AG04450 (cell line): ENCODE results near the gene SSBP4. TPM values are rescaled to one million over a fixed set of nuclear protein-coding genes. Genes with fewer than 3 reads are reported as not detected.

Experiments used
- CTCF ChIA-PET: fragments of 300-600, 350-600 bp; formaldehyde crosslinking; extraction: SDS; loops from one replicate; lab custom pipeline; 2022; ENCODE audit warnings: antibody characterized with exemption, inconsistent platforms; lab: Charles Lee
- POLR2A ChIA-PET: fragments of 350-600 bp; formaldehyde crosslinking; extraction: SDS; loops from one replicate; lab custom pipeline; 2021; ENCODE audit warnings: antibody characterized with exemption, inconsistent platforms; lab: Yijun Ruan, JAX
- DNase-seq: peaks from one replicate; pipeline ENCODE4 v3.0.0-alpha.2; 2011; ENCODE audit warnings: low read depth, low spot score
- H3K27ac ChIP-seq: one replicate; pipeline ENCODE4 v1.5.1; 2012; ENCODE audit warnings: low read depth, low read length, control low read depth
- H3K27me3 ChIP-seq: one replicate; pipeline ENCODE4 v1.6.0; 2012; ENCODE audit warnings: low read length; ENCODE audit not compliant: control insufficient read depth, insufficient read depth
- H3K4me3 ChIP-seq: 2 replicates; pipeline ENCODE4 v1.5.1; 2011; ENCODE audit warnings: mild to moderate bottlenecking, low read depth, low read length, control low read depth
- H3K9me3 ChIP-seq: 2 replicates; pipeline ENCODE4 v1.5.1; 2012; ENCODE audit warnings: low read length; ENCODE audit not compliant: control insufficient read depth, insufficient read depth
- CTCF ChIP-seq: IDR thresholded peaks from 2 replicates; pipeline ENCODE4 v1.5.1; 2011; ENCODE audit warnings: low read depth, low read length, control low read depth, inconsistent platforms
- polyA plus RNA-seq: library from polyadenylated mRNA; depleted of rRNA; stranded (reverse); fragments of >200 nt; gene quantifications from 2 replicates; pipeline ENCODE4 v1.2.3, GENCODE V29; 2011

The SSBP4 gene
- polyA plus RNA-seq, 1 experiment = 9.4 TPM

GRCh38 chr19:18433015-18433691 is 14.0 kb downstream of the SSBP4 start:
- Histone ChIP-seq H3K27ac (no peak overlapping the region), H3K27me3 (no peaks in the 10 kb centered on the region), H3K9me3 (peaks cover 13% of the 10 kb centered on the region; the same call in 1 of the 2 replicates), H3K4me3 (peak overlapping the region; percentile 50)
- DNase-seq = no peak
- ChIA-PET CTCF (no interaction called here), POLR2A (no interaction called here)
- TF ChIP-seq CTCF = no peak

DNA sequence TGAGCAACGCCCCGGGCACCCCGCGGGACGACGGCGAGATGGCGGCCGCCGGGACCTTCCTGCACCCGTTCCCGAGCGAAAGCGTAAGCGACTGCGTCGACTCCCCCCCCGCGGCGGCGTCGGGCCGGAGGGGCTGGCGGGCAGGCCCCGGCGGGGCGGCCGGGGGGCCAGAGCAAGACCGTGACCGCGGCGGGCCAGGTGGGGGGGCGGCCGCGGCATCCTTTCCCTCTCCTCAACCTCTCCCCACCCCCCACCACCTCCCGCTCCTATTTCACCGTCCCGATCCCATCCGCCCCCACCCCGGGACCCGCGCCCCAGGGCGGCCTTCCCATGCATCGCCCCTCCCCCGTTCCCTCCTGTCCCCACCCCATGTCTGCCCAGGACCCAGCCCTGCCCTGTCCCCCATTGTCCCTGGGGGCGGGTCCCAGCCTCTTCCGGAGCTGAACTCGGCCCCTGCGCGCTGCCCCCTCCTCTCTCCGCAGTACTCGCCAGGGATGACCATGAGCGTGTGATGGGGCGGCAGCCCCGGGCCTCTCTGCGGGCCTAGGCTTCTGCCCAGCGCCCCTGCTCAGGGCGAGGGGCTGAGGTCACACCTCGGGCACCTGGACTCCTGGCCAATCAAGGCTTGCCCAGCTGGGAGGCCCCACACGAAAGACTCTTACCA is 14.7 kb downstream of the SSBP4 start:
- TF ChIP-seq CTCF = no peak
- peaks cover 13% of the 10 kb centered on the region; the same call in 1 of the 2 replicates for H3K9me3 ChIP-seq
- H3K27me3 ChIP-seq = no peaks in the 10 kb centered on the region
- H3K27ac ChIP-seq = no peak overlapping the region
- no peak for DNase-seq
- H3K4me3 ChIP-seq = peak overlapping the region; percentile 32
- CTCF ChIA-PET = no interaction called here
- POLR2A ChIA-PET = no interaction called here

DNA sequence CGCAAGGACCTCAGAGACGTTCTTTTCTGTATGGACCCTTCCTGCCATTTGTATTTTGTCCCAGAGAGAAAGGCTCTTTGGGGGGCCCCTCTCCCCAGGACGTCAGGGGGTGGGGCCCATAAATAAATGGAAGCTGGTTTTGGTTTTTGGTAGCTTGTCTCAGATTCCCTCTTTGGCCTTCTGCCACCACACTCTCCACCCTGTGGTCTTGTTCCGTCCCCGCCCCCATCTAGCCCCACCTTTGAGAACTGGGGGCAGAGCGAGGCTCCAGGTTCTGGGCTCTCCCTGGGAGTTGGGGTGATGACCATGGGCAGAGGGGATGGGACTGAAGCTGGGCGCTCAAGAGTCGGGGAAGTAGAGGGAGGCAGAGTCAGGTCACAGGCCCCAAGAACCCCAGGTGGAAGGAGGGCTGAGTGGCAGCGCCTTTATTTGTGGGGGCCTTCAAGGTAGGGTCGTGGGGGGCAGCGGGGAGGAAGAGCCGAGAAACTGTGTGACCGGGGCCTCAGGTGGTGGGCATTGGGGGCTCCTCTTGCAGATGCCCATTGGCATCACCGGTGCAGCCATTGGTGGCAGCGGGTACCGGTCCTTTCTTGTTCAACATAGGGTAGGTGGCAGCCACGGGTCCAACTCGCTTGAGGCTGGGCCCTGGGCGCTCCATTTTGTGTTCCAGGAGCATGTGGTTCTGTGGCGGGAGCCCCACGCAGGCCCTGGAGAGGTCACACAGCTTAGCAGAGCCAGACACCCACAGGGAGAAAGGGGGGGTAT is 15.4 kb downstream of the SSBP4 start:
- no peaks in the 10 kb centered on the region for H3K27me3 ChIP-seq
- CTCF ChIA-PET = interaction anchor here (1.2 kb wide), 1 partner anchor 16 kb away, joined by 3 read pairs; no protein-coding TSS in a partner anchor
- peak overlapping the region; percentile 32; the same call in 1 of the 2 replicates for H3K4me3 ChIP-seq
- no peak overlapping the region for H3K27ac ChIP-seq
- POLR2A ChIA-PET = interaction anchor here (0.5 to 1.2 kb wide), 2 partner anchors 18 to 45 kb away, joined by 3 read pairs; no protein-coding TSS in a partner anchor
- TF ChIP-seq CTCF = no peak
- H3K9me3 ChIP-seq = peaks cover 13% of the 10 kb centered on the region; the same call in 1 of the 2 replicates
- no peak for DNase-seq

DNA sequence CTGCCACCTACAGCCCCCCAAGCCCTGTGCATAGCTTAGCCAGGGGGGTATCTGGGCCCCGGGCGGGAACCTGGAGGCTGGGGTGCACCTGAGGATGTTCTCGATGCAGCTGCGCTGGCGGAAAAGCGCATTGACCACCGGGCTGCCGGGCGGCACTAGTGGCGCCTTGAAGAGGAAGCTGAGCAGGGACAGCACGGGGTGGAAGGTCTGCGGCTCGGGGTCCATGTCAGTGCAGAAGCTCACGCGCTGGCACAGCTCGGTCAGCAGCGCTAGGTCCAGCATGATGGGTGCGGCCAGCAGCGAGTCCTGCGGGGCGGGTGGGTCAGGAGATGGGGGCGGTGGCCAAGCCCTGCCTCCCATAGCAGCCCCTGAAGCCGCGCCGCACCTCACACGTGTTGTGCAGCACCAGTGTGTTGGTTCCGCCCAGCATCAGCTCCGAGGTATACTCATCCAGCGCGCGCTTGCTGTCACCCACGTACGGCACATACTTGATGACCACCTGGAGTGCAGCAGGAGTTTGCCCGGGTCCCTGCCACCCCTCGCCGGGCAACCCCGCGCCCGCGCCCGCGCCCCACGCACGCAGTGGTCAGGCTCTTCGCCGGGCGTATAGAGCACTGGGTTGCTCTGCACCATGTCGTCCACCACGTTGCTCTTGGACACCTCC is 16.1 kb downstream of the SSBP4 start:
- DNase-seq = no peak
- ChIA-PET CTCF (interaction anchor here (0.9 to 1.2 kb wide), 2 partner anchors 16 to 17 kb away, joined by 3 read pairs; no protein-coding TSS in a partner anchor), POLR2A (interaction anchor here (1.2 kb wide), 1 partner anchor 19 kb away, joined by 3 read pairs; no protein-coding TSS in a partner anchor)
- no peak overlapping the region for H3K4me3 ChIP-seq
- no peaks in the 10 kb centered on the region for H3K27me3 ChIP-seq
- TF ChIP-seq CTCF = no peak
- no peak overlapping the region for H3K27ac ChIP-seq
- peaks cover 13% of the 10 kb centered on the region; the same call in 1 of the 2 replicates for H3K9me3 ChIP-seq
